GM18499 (cell line): Measurements from ENCODE around the gene TRNT1.
A peak's percentile ranks its signal among the peaks of the same experiment; 100 is the strongest.

Experiments
- ATAC-seq: cut with Tn5 transposase; IDR thresholded peaks from one replicate; pipeline ENCODE4 v1.9.1; 2021; ENCODE audit warnings: moderate number of reproducible peaks; ENCODE audit not compliant: insufficient read depth, unreplicated experiment

Gene TRNT1

GRCh38 chr3:3110299-3110630, 16.5 kb upstream of the TRNT1 start, which contains the start of gene IL5RA:
IL5RA (minus strand) TSS chr3:3110374; CDS start chr3:3104984, 5,390 bp downstream.
- ATAC-seq, result peak; percentile 39

GRCh38 chr3:3110749-3111361, 15.9 kb upstream of the TRNT1 start:
- ATAC-seq, result peak; percentile 26

- ATAC-seq, result no peak
Measured at GRCh38 chr3:3113042-3113709, 13.6 kb upstream of the TRNT1 start.

- no peak for ATAC-seq
Measured at GRCh38 chr3:3117651-3118050, 9.1 kb upstream of the TRNT1 start.

- no peak for ATAC-seq
Measured at GRCh38 chr3:3119393-3119851, 7.3 kb upstream of the TRNT1 start.

- no peak for ATAC-seq
Measured at GRCh38 chr3:3125977-3126376, 763 bp upstream of the TRNT1 start.

- no peak for ATAC-seq
Measured at GRCh38 chr3:3127432-3128010, 781 bp downstream of the TRNT1 start.

GRCh38 chr3:3129579-3129978, 2.8 kb downstream of the TRNT1 start:
- no peak for ATAC-seq

- ATAC-seq, result no peak
Measured at GRCh38 chr3:3133500-3133899, 6.8 kb downstream of the TRNT1 start.

GRCh38 chr3:3134750-3135448, 8.2 kb downstream of the TRNT1 start:
- no peak for ATAC-seq

- ATAC-seq, result no peak
Measured at GRCh38 chr3:3137526-3137925, 10.8 kb downstream of the TRNT1 start.

- no peak for ATAC-seq
Measured at GRCh38 chr3:3141939-3142338, 15.2 kb downstream of the TRNT1 start.

GRCh38 chr3:3145831-3146230, 19.1 kb downstream of the TRNT1 start:
- no peak for ATAC-seq

GRCh38 chr3:3149560-3149959, 22.8 kb downstream of the TRNT1 start:
- ATAC-seq, result no peak

GRCh38 chr3:3151513-3151912, 24.8 kb downstream of the TRNT1 start:
- ATAC-seq, result no peak

GRCh38 chr3:3154879-3155610, 28.3 kb downstream of the TRNT1 start:
- ATAC-seq, result no peak

- no peak for ATAC-seq
Measured at GRCh38 chr3:3157484-3157883, 30.7 kb downstream of the TRNT1 start.

GRCh38 chr3:3160826-3161225, 34.1 kb downstream of the TRNT1 start:
- no peak for ATAC-seq

- no peak for ATAC-seq
Measured at GRCh38 chr3:3165241-3165640, 38.5 kb downstream of the TRNT1 start.

- no peak for ATAC-seq
Measured at GRCh38 chr3:3165650-3166049, 38.9 kb downstream of the TRNT1 start.

- ATAC-seq, result no peak
Measured at GRCh38 chr3:3170998-3171397, 44.3 kb downstream of the TRNT1 start.
